Measurements from ENCODE around the gene CTSF.

CTSF gene

GRCh38 chr11:66567787-66568123 lies 651 bp downstream of the CTSF start:
- DNase-seq (ENCODE audit: low read depth), result no peak
- no peak overlapping the region for H3K4me3 ChIP-seq (ENCODE audit: low read depth, low read length)
- no peak for TF ChIP-seq MAX (IDR thresholded peaks at IDR 0.05; ENCODE audit: low read depth, low read length)
- no peak for TF ChIP-seq CTCF (IDR thresholded peaks at IDR 0.05; ENCODE audit: low read depth, low read length)
- TF ChIP-seq MYC (IDR thresholded peaks at IDR 0.05; ENCODE audit: low read depth, low read length), result no peak
- TF ChIP-seq POLR2A (IDR thresholded peaks at IDR 0.05; ENCODE audit: extremely low read depth, insufficient read length), result no peak

- DNase-seq (ENCODE audit: low read depth), result no peak
- TF ChIP-seq POLR2A (IDR thresholded peaks at IDR 0.05; ENCODE audit: extremely low read depth, insufficient read length) (no peak), MYC (IDR thresholded peaks at IDR 0.05; ENCODE audit: low read depth, low read length) (no peak), MAX (IDR thresholded peaks at IDR 0.05; ENCODE audit: low read depth, low read length) (no peak), CTCF (IDR thresholded peaks at IDR 0.05; ENCODE audit: low read depth, low read length) (no peak)
- no peak overlapping the region for H3K4me3 ChIP-seq (ENCODE audit: low read depth, low read length)
These were observed 2.2 kb downstream of the CTSF start for GRCh38 chr11:66566221-66566620.

GRCh38 chr11:66564984-66565383 lies 3.4 kb downstream of the CTSF start:
- TF ChIP-seq MAX (IDR thresholded peaks at IDR 0.05; ENCODE audit: low read depth, low read length) (no peak), MYC (IDR thresholded peaks at IDR 0.05; ENCODE audit: low read depth, low read length) (no peak), CTCF (IDR thresholded peaks at IDR 0.05; ENCODE audit: low read depth, low read length) (no peak), POLR2A (IDR thresholded peaks at IDR 0.05; ENCODE audit: extremely low read depth, insufficient read length) (no peak)
- H3K4me3 ChIP-seq (ENCODE audit: low read depth, low read length), result no peak overlapping the region
- no peak for DNase-seq (ENCODE audit: low read depth)

- DNase-seq (ENCODE audit: low read depth), result no peak
- no peak overlapping the region for H3K4me3 ChIP-seq (ENCODE audit: low read depth, low read length)
- TF ChIP-seq POLR2A (IDR thresholded peaks at IDR 0.05; ENCODE audit: extremely low read depth, insufficient read length) (no peak), CTCF (IDR thresholded peaks at IDR 0.05; ENCODE audit: low read depth, low read length) (no peak), MAX (IDR thresholded peaks at IDR 0.05; ENCODE audit: low read depth, low read length) (no peak)
These were observed 3.9 kb downstream of the CTSF start for GRCh38 chr11:66564538-66564937.

- no peak overlapping the region for H3K4me3 ChIP-seq (ENCODE audit: low read depth, low read length)
- no peak for TF ChIP-seq MYC (IDR thresholded peaks at IDR 0.05; ENCODE audit: low read depth, low read length)
- no peak for TF ChIP-seq CTCF (IDR thresholded peaks at IDR 0.05; ENCODE audit: low read depth, low read length)
- no peak for TF ChIP-seq POLR2A (IDR thresholded peaks at IDR 0.05; ENCODE audit: extremely low read depth, insufficient read length)
- TF ChIP-seq MAX (IDR thresholded peaks at IDR 0.05; ENCODE audit: low read depth, low read length), result no peak
- DNase-seq (ENCODE audit: low read depth), result no peak
These were observed 4.6 kb downstream of the CTSF start for GRCh38 chr11:66563832-66564231.
